ENCODE data around the gene TMEM263. TPM values are rescaled to one million over a fixed set of nuclear protein-coding genes. Genes with fewer than 3 reads are reported as not detected.

The TMEM263 gene
- total RNA-seq, 4 donors from 2014 or later = 8.9 to 26.7 (median 15.9) TPM

DNA sequence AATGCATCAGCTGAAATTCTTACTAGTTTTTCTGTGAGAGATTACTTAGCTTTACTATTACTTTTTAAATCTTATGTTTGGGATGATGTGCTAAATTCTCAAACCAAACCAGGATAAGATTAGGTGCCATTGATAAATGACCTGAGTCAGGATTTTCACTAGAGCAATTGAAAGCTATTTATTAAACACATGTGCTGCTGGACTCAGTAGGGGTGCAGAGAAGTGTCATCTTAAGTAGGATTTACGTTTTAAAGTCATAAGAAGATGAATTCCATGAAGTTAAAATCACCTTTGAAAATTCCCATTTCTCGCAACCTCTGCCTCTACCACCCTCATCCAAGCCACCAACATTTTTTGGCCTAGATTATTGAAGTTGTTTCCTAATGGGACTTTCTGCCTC, 8.8 kb downstream of the TMEM263 start:
- intact Hi-C loops (cut with DNase I; ENCODE audit: low total_unique reads) (no loop called here), in situ Hi-C loops (cut with MboI; ENCODE audit: low sequenced_read_pairs in 4 of 4) (no loop called here)
- Histone ChIP-seq H3K4me1 (no peaks in the 10 kb centered on the region), H3K4me3 (no peak overlapping the region), H3K27me3 (no peaks in the 10 kb centered on the region), H3K27ac (no peak overlapping the region), H3K9me3 (no peaks in the 10 kb centered on the region), H3K36me3 (peaks cover 0 to 17% of the 10 kb centered on the region in 2 donors)
- no peak for TF ChIP-seq POLR2A (IDR thresholded peaks at IDR 0.05)
- no peak for TF ChIP-seq CTCF (IDR thresholded peaks at IDR 0.05 in 4 of 5, conservative IDR thresholded peaks at IDR 0.05 in 1 of 5)
- DNase-seq (no peak), ATAC-seq (no peak)

DNA sequence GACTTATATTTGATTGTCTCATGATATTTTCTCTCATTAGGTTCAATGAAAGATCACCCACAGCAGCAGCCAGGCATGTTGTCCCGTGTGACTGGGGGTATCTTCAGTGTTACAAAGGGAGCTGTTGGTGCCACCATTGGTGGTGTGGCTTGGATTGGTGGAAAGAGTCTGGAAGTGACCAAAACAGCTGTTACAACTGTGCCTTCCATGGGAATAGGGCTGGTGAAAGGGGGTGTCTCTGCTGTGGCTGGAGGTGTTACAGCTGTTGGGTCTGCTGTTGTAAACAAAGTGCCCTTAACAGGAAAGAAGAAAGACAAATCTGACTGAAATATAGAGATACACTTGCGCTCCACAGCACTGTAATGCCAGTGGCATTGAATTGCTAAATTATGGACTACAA, 15.4 kb downstream of the TMEM263 start:
- Histone ChIP-seq H3K4me3 (no peak overlapping the region), H3K27ac (no peak overlapping the region), H3K27me3 (no peaks in the 10 kb centered on the region), H3K9me3 (no peaks in the 10 kb centered on the region), H3K4me1 (peaks cover 8 to 15% of the 10 kb centered on the region in 2 donors), H3K36me3 (peaks cover 0 to 35% of the 10 kb centered on the region in 2 donors)
- in situ Hi-C loops (cut with MboI; ENCODE audit: low sequenced_read_pairs in 4 of 4) (no loop called here), intact Hi-C loops (cut with DNase I; ENCODE audit: low total_unique reads) (no loop called here)
- DNase-seq (no peak), ATAC-seq (no peak)
- no peak for TF ChIP-seq POLR2A (IDR thresholded peaks at IDR 0.05)
- TF ChIP-seq CTCF (IDR thresholded peaks at IDR 0.05 in 4 of 5, conservative IDR thresholded peaks at IDR 0.05 in 1 of 5) = no peak

DNA sequence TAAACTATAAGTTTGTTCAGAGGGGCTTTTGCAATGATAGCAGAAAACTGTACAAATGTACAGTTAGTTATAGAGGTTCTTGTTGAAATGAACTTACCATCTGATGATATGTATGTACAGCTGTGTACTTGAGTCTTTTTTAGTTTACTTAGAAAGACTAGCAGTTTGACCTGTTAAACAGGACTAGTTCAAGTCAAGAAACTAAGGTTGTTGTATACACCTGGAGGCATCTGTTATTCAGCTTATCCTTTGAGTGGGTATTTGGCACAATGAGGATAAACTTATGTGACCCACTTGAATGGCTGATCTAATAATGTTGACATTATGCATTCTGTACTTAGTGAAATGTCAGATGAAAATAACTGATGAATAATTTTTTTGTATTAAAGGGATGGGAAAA, 17.8 kb downstream of the TMEM263 start:
- intact Hi-C loops (cut with DNase I; ENCODE audit: low total_unique reads) (no loop called here), in situ Hi-C loops (cut with MboI; ENCODE audit: low sequenced_read_pairs in 4 of 4) (no loop called here)
- Histone ChIP-seq H3K9me3 (no peaks in the 10 kb centered on the region), H3K4me1 (peaks cover 31 to 39% of the 10 kb centered on the region in 2 donors), H3K36me3 (peaks cover 0 to 25% of the 10 kb centered on the region in 2 donors), H3K27ac (no peak overlapping the region), H3K27me3 (no peaks in the 10 kb centered on the region), H3K4me3 (no peak overlapping the region)
- no peak for TF ChIP-seq CTCF (IDR thresholded peaks at IDR 0.05 in 4 of 5, conservative IDR thresholded peaks at IDR 0.05 in 1 of 5)
- TF ChIP-seq POLR2A (IDR thresholded peaks at IDR 0.05) = no peak
- DNase-seq (no peak), ATAC-seq (no peak)

GRCh38 chr12:106974511-106974910, 18.8 kb downstream of the TMEM263 start:
- no peaks in the 10 kb centered on the region for H3K27me3 ChIP-seq
- TF ChIP-seq POLR2A (IDR thresholded peaks at IDR 0.05) (no peak), CTCF (IDR thresholded peaks at IDR 0.05 in 4 of 5, conservative IDR thresholded peaks at IDR 0.05 in 1 of 5) (no peak)
- peaks cover 0 to 19% of the 10 kb centered on the region in 2 donors for H3K36me3 ChIP-seq
- peaks cover 40% of the 10 kb centered on the region in 2 donors for H3K4me1 ChIP-seq
- no peak overlapping the region for H3K4me3 ChIP-seq
- intact Hi-C loops (cut with DNase I; ENCODE audit: low total_unique reads) (no loop called here), in situ Hi-C loops (cut with MboI; ENCODE audit: low sequenced_read_pairs in 4 of 4) (no loop called here)
- H3K27ac ChIP-seq = no peak overlapping the region
- no peak for DNase-seq
- no peaks in the 10 kb centered on the region for H3K9me3 ChIP-seq
- ATAC-seq = no peak

GRCh38 chr12:106975098-106975497, 19.4 kb downstream of the TMEM263 start:
- ATAC-seq (no peak), DNase-seq (no peak)
- Histone ChIP-seq H3K4me3 (no peak overlapping the region), H3K27ac (no peak overlapping the region), H3K9me3 (no peaks in the 10 kb centered on the region), H3K36me3 (peaks cover 0 to 14% of the 10 kb centered on the region in 2 donors), H3K4me1 (peaks cover 40 to 42% of the 10 kb centered on the region in 2 donors), H3K27me3 (no peaks in the 10 kb centered on the region)
- intact Hi-C loops (cut with DNase I; ENCODE audit: low total_unique reads) = no loop called here
- in situ Hi-C loops (cut with MboI; ENCODE audit: low sequenced_read_pairs in 4 of 4) = loop anchor here in 1 of 4 donors (25.0 kb wide), 1 partner anchor 112 kb away; the partner anchor contains the start of gene CRY1
- no peak for TF ChIP-seq CTCF (IDR thresholded peaks at IDR 0.05 in 4 of 5, conservative IDR thresholded peaks at IDR 0.05 in 1 of 5)
- no peak for TF ChIP-seq POLR2A (IDR thresholded peaks at IDR 0.05)

Data from gastrocnemius medialis (tissue), 4 donors.